ENCODE measurements around the gene PHACTR1.

DNA sequence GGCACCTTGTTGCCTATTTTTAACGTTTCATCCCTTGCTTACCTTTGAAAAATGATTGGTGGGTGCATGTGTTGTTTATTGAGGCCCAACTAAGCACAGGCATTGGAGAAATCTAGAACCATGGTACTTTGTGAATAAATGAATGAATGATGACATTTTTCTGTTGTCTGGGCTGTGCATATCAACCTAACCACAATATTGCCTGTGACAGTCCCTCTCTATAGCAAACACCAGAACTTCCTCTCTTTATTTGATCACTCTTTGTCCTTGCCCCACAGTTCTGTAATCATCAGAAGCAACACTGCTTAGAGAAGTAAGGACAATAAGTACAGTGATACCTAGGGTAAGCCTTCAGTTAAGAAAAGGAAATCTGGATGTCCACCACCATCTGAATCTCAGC is 536.7 kb downstream of the PHACTR1 start:
- TF ChIP-seq, protein P1, sequence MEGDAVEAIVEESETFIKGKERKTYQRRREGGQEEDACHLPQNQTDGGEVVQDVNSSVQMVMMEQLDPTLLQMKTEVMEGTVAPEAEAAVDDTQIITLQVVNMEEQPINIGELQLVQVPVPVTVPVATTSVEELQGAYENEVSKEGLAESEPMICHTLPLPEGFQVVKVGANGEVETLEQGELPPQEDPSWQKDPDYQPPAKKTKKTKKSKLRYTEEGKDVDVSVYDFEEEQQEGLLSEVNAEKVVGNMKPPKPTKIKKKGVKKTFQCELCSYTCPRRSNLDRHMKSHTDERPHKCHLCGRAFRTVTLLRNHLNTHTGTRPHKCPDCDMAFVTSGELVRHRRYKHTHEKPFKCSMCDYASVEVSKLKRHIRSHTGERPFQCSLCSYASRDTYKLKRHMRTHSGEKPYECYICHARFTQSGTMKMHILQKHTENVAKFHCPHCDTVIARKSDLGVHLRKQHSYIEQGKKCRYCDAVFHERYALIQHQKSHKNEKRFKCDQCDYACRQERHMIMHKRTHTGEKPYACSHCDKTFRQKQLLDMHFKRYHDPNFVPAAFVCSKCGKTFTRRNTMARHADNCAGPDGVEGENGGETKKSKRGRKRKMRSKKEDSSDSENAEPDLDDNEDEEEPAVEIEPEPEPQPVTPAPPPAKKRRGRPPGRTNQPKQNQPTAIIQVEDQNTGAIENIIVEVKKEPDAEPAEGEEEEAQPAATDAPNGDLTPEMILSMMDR (IDR thresholded peaks at IDR 0.05; ENCODE audit: low read length): no peak
- no peak for TF ChIP-seq EZH2 (IDR thresholded peaks at IDR 0.05; ENCODE audit: borderline replicate concordance, low read length)

Data from OCI-LY1 (cell line).